ENCODE results near the gene MYRFL. TPM values are rescaled to one million over a fixed set of nuclear protein-coding genes. Genes with fewer than 3 reads are reported as not detected.

The MYRFL gene
- total RNA-seq, 1 donor from 2014 or later: 0.43 TPM

- no peak for DNase-seq (ENCODE audit: extremely low spot score, unreplicated experiment)
- no peaks in the 10 kb centered on the region for H3K27me3 Mint-ChIP-seq
- H3K9me3 Mint-ChIP-seq: peaks cover 7% of the 10 kb centered on the region
- H3K4me1 Mint-ChIP-seq (ENCODE audit: unreplicated experiment): no peaks in the 10 kb centered on the region
- no peak overlapping the region for H3K4me3 Mint-ChIP-seq
- H3K36me3 Mint-ChIP-seq: peaks cover 19% of the 10 kb centered on the region
- no peak for TF ChIP-seq CTCF (conservative IDR thresholded peaks at IDR 0.05)
- H3K27ac Mint-ChIP-seq: no peak overlapping the region
Observed at GRCh38 chr12:69810870-69811498, 14.0 kb upstream of the MYRFL start.

- TF ChIP-seq CTCF (conservative IDR thresholded peaks at IDR 0.05): no peak
- Mint-ChIP-seq H3K36me3 (peaks cover 7% of the 10 kb centered on the region), H3K4me3 (no peak overlapping the region), H3K27ac (no peak overlapping the region), H3K9me3 (no peaks in the 10 kb centered on the region), H3K4me1 (ENCODE audit: unreplicated experiment) (peaks cover 2% of the 10 kb centered on the region), H3K27me3 (no peaks in the 10 kb centered on the region)
- DNase-seq (ENCODE audit: extremely low spot score, unreplicated experiment): no peak
Observed at GRCh38 chr12:69816082-69816481, 8.9 kb upstream of the MYRFL start.

GRCh38 chr12:69821032-69821455 is 4.0 kb upstream of the MYRFL start:
- H3K9me3 Mint-ChIP-seq: no peaks in the 10 kb centered on the region
- no peak for TF ChIP-seq CTCF (conservative IDR thresholded peaks at IDR 0.05)
- peak overlapping the region; percentile 68 for H3K27ac Mint-ChIP-seq
- peaks cover 3% of the 10 kb centered on the region for H3K4me1 Mint-ChIP-seq (ENCODE audit: unreplicated experiment)
- no peak for DNase-seq (ENCODE audit: extremely low spot score, unreplicated experiment)
- H3K4me3 Mint-ChIP-seq: no peak overlapping the region
- H3K36me3 Mint-ChIP-seq: no peaks in the 10 kb centered on the region
- H3K27me3 Mint-ChIP-seq: no peaks in the 10 kb centered on the region

- Mint-ChIP-seq H3K9me3 (no peaks in the 10 kb centered on the region), H3K4me3 (peak overlapping the region; percentile 48), H3K27me3 (no peaks in the 10 kb centered on the region), H3K36me3 (no peaks in the 10 kb centered on the region), H3K4me1 (ENCODE audit: unreplicated experiment) (peaks cover 3% of the 10 kb centered on the region), H3K27ac (peak overlapping the region; percentile 68)
- no peak for TF ChIP-seq CTCF (conservative IDR thresholded peaks at IDR 0.05)
- DNase-seq (ENCODE audit: extremely low spot score, unreplicated experiment): no peak
Observed at GRCh38 chr12:69821456-69822159, 3.4 kb upstream of the MYRFL start.

GRCh38 chr12:69822201-69822860 is 2.7 kb upstream of the MYRFL start:
- no peaks in the 10 kb centered on the region for H3K9me3 Mint-ChIP-seq
- peak overlapping the region; percentile 68 for H3K27ac Mint-ChIP-seq
- DNase-seq (ENCODE audit: extremely low spot score, unreplicated experiment): no peak
- no peaks in the 10 kb centered on the region for H3K27me3 Mint-ChIP-seq
- H3K36me3 Mint-ChIP-seq: no peaks in the 10 kb centered on the region
- no peak overlapping the region for H3K4me3 Mint-ChIP-seq
- peaks cover 3% of the 10 kb centered on the region for H3K4me1 Mint-ChIP-seq (ENCODE audit: unreplicated experiment)
- TF ChIP-seq CTCF (conservative IDR thresholded peaks at IDR 0.05): no peak

Measured in type B pancreatic cell (in vitro differentiated cells).